NCI-H1105 treated with DMSO at 0.1 percent for 48 hours (cell line): Measurements from ENCODE around the gene PLEKHG2.
A peak's percentile ranks its signal among the peaks of the same experiment; 100 is the strongest.
"Not testable (repeated sequence)": the region's sequence is repeated elsewhere in the genome, so short reads cannot be mapped to it uniquely, and the experiment has no call there.

Source experiments
- DNase-seq: peaks from one replicate; lab custom pipeline; 2025; lab: John Stamatoyannopoulos, UW

The PLEKHG2 gene

DNA sequence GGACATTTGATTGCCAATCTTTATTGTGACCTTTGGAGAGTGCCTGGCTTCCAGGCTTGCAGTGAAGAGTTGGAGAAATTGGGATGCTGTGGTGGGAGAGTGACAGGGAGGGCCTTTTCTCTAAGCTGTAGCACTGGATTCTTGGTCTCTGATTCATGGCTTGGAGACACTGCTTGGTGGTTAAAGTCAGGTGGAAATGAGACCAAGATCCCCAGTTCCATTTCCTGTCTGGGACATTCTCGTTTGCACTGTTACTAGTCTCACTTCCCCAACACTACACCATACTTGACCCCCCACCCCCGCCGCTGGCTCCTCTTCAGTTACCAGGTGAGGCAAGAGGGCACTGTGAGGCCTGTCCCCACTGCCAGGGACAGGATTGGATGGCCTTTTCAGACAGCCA, 35.8 kb downstream of the PLEKHG2 start:
- no peak for DNase-seq

DNA sequence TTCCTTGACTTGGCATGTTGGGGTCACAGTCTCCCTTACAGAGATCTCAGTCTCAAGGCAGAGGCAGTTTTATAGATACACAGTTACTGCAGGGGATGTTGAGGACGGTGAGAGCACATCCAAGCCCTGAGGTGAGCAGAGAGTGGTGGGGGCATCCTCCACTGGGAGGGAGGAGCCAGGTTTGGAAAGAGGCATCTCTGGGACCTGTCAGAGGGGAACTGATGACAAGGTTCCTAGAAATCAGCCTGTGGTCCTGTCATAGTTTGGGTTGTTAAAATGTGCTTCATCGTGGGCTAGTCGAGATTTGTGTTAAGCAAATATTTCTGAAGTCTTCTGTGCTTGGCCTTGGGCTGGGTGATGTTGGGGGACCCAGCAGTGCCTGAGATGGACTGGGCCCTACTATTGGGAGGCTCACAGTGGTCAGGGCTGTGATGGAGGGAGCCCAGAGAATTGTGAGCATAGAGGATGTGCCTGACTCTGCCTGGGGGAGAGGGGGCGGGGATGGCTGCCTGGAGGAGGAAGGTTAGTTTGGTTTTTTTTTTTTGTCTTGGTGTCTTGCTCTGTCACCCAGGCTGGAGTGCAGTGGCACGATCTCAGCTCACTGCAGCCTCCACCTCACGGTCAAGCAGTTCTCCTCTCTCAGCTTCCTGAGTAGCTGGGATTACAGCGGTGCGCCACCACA, 36.8 kb downstream of the PLEKHG2 start:
- no peak for DNase-seq

DNA sequence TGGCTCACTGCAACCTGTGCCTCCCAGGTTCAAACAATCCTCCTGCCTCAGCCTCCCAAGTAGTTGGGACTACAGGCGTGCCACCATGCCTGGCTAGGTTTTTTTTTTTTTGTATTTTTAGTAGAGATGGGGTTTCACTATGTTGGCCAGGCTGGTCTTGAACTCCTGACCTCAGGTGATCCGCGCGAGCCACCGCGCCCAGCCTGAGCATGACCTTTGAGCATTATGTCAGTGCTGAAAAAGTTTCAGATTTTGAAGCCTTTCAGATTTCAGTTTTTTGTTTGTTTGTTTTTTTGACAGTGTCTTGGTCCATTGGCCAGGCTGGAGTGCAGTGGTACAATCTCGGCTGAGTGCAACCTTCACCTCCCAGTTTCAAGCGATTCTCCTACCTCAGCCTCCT, 38.8 kb downstream of the PLEKHG2 start:
- DNase-seq: not testable (repeated sequence)

DNA sequence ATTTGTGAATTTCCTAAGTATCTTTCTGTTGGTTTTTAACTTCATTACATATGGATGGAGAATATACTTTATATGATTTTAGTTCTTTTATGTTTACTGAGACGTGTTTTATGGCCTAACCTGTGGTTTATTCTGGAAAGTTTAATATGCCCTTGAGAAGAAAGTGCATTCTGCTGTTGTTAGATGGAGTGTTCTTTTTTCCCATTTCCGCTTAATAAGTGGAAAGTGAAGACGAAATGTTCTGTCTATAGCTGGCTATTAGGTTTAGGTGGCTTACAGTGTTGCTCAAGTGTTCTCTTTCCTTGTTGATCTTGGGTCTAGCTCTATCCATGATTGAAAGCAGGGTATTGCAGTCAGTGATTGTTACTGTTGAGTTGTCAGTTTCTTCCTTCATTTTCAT, 50.9 kb downstream of the PLEKHG2 start:
- no peak for DNase-seq

DNA sequence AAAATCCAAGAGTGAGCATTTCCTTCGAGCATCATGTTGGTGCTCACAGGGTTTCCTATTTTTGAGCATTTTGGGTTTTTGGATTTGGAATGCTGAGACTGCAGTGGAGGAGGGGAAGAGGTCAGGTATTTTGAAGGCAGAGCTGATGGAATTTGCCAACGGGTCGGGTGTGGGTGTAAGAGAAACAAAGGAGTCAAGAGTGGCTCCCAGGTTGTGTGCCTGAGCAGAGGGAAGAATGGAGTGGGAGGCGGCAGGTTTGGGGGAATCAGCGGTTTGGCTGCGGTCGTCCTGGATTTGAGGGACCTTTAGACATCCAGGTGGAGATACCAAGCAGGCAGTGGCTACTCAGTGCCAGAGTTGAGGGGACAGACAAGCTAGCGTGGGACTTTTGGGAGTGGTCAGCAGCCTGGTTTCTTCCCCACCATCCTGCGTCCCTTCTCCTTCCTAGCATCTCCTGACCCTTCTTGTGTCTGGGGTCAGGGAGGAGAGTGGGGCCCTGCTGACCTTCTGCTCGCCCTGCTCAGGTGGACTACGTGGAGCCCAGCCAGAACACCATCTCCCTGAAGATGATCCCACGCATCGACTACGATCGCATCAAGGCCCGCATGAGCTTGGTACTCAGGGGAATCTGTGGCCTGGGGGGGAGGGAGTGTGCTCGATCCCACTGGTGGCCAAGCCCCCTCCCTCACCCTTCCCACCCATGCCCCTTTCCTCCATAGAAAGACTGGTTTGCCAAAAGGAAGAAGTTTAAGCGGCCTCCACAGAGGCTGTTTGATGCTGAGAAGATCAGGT, 53.7 kb downstream of the PLEKHG2 start:
- DNase-seq: no peak

DNA sequence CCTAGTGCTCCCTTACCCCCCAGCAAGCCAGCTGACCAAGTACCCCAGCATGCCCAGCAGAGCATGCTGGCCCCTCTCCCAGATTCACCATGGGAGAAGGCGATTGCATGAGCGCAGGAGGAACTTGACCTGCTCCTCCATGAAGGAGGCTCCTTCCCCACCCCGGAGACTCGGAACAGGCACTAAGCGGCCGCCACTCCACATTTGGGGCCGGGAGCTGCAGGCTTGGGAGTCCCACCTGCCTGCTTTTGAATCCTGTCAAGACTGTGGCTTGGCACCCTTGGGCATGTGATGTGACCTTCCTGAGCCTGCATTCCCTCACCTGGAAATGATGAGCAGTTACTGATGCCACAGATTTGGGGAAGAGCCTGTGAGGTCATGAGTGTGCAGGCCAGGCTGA, 55.5 kb downstream of the PLEKHG2 start:
- no peak for DNase-seq

DNA sequence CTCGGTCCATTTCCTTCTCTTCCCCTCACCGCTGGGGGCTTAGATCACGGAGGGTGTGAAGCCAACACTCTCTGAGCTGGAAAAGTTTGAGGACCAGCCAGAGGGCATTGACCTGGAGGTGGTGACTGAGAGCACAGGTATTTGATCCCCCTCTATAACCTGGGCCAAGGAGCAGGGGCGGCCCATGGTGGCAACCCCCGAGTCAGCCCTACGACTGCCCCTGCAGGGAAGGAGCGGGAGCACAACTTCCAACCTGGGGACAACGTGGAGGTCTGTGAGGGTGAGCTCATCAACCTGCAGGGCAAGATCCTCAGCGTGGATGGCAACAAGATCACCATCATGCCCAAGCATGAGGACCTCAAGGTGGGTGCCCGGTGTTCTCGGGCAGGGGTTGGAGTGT, 56.6 kb downstream of the PLEKHG2 start:
- no peak for DNase-seq

DNA sequence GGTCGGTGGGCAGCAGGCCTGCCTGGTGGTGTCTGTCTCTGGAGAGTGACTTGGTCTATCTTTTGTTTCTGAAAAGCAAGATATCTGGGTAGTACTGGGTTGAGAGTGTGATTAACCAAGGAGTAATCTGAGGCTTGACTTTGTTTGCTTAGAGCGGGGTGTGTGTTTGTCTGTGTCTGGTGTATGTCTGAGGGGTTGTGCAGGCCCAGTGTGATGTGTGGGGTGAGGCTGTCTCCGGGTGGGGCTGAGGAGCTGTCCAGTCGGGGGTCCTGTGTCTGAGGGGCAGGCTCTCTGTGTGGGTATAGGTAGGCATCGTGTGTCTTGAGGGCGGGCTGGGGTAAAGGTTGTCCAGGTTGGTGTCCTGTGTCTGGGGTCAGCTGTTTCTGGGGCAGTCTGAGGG, 57.1 kb downstream of the PLEKHG2 start:
- DNase-seq: no peak

DNA sequence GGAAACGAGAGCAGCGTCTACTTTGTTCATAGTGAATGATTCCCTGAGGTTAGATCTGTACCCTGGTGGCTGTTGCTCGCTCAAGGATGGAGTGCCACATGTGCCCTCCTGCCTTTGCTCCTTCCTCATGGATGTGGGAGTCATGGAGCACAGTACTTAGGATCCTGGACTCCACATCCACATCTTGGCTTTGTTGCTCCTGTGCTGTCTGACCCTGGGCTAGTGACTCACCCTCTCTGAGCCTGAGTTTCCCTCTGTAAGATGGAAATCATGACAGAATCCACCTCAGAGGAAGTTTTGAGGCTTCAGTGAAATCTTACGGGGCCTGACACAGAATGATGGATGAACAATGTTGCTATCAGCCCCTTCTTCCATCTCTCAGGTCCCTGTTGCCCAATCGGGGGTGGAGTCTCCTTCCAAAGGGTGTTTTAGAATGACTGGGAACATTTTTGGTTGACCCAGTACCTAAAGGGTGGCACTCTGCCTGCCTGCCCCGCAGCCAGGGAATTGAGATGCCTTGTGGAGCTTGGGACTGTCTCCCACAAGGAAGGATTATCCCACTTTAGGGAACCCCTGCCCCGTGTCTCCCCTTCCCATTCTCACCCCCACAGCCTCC, 58.4 kb downstream of the PLEKHG2 start:
- DNase-seq: no peak

DNA sequence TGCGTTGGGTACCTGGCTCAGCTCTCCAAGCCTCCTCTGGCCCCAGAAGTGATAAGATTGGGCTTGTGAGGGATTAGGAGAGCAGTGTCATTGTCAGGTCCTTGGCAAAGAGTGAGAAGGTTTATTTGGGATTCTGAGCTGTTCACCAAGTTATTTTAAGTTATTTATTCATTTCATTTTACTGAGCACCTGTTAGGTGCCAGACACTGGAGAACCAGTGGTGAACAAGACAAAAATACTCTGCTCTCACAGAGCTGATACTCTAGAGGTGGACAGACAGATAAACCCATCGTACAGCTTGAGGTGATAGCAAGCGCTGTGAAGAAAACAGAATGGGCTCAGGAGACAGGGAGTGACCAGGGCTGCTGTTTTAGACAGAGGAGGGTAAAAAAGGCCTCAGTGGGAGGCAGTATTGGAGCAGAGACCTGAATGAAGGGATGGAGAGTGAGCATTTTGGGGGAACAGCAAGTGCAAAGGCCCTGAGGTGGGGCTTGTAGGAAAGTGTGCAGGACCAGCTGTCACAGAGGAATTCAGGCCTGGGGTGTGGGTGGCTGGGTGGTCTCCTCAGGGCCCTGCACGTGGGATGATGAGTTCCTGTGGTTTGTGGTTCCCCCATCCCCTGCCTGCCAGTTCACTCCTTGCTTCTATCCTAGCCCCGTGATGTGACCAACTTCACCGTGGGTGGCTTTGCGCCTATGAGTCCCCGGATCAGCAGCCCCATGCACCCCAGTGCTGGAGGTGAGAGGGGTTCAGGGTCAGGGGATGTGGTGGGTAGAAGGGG, 59.5 kb downstream of the PLEKHG2 start:
- DNase-seq: no peak

DNA sequence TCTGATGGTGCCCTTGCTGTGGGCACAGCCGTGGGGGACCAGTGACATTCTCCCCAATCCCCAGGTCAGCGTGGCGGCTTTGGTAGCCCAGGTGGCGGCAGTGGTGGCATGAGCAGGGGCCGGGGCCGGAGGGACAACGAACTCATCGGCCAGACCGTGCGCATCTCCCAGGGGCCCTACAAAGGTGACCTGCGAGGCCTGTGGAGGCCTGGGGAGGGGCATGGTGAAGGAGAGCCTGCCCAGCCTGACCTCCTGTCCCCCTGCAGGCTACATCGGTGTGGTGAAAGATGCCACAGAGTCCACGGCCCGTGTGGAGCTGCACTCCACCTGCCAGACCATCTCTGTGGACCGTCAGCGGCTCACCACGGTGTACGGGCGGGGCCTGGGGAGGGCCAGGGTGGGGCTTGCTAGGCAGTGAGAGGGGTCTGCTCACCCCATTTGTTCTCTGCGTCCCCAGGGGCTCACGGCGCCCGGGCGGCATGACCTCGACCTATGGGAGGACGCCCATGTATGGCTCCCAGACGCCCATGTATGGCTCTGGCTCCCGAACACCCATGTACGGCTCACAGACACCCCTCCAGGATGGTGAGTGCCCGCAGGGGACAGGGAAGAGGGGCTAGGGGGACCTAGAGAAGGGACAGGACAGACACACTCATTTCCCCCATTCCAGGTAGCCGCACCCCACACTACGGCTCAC, 60.4 kb downstream of the PLEKHG2 start:
- no peak for DNase-seq

DNA sequence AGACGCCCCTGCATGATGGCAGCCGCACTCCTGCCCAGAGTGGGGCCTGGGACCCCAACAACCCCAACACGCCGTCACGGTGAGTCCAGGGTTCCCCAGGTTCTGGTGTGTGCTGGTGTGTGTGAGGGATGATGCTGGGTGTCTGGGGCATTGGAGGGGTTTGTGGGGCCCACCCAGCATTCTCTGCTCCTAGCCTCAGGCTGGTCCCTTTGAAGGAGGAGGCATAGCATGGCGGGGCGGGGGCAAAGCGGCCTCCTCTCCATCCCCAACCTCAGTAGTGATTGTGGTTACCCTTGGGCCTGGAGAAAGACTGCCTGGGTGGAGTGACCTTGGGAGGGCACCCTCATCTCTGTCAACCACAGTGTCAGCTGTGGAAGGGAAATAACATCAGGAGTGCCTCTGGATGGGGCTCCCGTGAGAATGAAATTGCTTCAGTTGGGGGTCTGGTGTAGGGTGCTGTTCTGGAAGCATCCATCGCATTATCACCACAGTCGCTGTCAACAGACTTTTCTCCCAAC, 61.0 kb downstream of the PLEKHG2 start:
- no peak for DNase-seq

DNA sequence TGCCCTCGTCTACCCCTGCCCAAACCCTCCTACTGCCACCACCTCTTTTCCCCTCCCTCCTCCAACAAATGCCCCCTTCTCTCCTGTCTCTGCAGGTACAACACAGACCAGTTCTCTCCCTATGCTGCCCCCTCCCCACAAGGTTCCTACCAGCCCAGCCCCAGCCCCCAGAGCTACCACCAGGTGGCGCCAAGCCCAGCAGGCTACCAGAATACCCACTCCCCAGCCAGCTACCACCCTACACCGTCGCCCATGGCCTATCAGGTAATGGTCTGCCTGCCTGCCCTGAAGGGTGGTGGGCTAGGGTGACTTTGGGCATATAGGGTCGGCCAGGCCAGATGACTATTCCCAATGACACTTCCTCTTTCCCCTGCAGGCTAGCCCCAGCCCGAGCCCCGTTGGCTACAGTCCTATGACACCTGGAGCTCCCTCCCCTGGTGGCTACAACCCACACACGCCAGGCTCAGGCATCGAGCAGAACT, 61.7 kb downstream of the PLEKHG2 start:
- DNase-seq: peak; percentile 23

DNA sequence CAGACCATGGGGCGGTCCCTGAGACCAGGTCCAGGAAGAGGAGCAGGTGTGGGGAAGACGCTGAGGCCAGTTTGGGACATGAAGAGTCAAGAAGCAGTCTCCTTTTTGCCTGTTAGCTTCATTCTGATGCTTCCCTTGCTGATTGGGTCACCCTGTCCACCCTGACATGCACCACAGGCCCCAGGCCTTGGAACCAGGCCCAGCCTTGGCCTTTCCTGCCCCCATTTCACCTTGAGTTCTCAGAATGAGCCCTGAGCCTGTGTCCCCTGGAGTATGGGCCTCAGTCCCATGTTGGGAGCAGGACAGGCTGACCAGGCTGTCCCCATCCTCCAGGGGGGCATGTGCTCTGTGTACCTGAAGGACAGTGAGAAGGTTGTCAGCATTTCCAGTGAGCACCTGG, 63.3 kb downstream of the PLEKHG2 start:
- DNase-seq: no peak
